Measurements from ENCODE around the gene SOS1.
"Not testable (repeated sequence)": the region's sequence is repeated elsewhere in the genome, so short reads cannot be mapped to it uniquely, and the experiment has no call there.

SOS1 gene

DNA sequence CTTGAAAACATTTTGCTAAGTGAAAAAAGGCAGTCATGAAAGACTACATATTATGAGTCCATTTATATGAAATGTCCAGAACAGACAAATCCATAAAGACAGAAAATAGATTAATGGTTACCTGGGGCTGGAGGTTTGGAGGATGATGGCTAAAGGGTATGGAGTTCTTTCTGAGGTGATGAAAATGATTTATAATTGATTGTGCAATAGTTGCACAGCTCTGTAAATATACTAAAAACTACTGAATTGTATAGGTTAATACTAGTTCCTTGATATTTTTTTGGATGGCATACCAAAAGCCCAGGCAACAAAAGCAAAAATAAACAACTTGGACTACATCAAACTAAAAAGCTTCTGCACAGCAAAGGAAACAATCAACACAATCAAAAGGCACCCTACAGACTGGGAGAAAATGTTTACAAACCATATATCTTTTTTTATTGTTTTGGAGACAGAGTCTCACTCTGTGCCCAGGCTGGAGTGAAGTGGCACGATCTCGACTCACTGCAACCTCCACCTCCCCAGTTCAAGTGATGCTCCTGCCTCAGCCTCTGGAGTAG, 21.5 kb downstream of the SOS1 start:
- no peak for DNase-seq

DNA sequence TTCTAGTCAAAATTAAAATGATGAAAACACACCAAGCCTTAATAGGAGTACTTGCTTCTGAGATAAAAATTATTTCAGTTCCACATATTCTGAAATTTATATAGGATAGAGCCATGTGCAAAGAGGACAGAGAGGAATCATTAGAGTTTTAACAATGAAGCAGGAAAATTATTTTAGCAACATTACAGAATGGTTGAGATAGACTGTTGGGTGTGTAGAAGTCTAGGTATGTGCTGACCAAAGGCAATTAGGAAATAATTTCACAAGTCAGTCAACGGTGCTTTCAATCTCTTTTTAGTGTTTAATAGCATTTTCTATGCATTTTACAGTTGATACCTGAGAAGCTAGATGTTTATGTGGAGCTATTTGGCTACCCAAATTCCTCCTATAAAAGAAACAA, 25.2 kb downstream of the SOS1 start:
- no peak for DNase-seq

DNA sequence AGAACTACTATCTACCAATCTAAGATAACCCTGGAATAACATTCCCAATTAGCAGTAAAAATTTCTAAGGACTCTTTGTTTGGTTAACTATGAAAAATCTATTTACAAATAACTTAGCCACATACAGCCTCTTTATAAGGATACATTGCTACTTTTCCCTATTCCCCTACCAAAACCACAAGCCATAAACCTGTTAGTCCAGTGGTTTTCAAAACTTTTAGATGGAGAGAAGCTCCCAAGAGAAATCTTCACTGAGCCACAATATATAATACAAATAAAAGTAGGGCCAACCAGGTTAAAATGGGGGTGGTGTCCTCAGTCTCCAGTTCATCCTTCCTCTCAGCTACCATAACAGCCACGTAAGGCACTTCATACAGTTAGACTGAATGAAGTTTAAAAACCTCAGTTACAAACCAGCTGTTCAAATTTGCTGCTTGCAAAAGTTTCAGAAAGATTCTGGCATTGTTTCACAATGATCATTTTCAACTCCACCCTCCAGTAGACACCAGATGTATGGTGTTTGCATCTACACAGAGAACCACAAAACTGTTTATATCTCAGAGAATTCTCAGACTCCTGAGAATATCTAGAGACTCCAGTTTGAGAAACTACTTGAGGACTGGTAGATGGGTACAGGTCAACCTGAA, 26.0 kb downstream of the SOS1 start:
- DNase-seq: no peak

DNA sequence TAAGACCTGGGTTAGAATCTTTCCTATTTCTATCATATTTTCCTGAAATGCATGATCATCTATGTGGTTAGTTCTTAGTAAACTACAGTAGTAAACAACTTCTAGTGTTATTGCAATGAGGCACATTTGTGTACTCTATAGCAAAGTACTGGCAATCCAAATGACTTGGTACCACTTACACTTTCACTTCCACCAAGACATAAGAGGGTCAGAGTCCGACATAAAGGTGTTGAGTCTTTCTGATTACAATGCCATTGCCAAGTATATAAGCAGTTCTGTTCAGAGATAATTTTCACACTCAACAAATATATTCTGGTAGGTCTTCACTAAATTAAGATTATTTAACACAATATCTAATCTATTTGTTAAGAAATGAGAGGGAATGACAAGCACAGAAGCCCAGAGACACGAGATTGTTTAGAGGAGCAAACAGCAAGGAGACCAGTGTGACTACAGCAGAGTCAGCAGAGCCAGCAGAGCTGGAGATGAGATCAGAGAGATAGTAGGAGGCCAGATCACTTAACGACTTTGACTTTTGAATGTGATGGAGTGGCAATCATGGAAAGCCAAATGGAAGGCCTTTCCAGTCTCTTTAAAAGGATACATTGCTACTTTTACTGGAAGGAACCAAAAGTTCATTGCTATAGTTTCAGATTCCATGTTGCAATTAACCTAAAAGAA, 27.5 kb downstream of the SOS1 start:
- DNase-seq: no peak

DNA sequence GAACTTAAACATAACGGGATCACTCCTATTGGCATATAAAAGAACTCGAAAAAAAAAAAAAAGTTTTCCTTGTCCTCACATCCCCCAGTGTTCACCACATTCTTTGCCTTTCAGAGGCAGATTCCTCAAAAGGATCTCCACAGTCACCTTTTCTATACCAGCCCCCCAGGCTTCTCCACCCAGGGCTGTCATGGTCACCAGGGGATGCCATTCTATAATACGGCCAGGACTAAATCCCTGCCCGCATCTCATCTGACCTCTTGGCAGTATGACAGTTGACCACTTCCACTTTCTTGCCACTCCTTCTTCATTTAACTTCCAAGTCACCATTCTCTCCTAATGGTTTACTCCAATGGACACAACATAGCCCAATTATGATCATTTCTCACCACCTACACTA, 29.3 kb downstream of the SOS1 start:
- DNase-seq: no peak

DNA sequence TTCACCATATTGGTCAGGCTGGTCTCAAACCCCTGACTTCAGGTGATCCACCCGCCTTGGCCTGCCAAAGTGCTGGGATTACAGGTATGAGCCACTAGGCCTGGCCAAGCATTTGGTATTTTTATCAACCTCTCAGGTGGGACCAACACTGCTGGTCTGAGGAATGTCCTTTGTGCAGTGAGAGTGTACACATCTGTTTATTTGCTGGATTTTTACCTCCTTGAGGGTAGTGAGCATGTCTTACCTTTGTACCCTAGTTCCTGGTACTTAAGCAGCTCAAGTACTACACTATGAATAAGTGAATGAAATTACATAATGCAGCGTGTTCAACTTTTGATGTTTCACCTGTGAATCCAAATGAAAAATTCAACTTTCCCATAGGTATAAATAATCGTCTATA, 29.8 kb downstream of the SOS1 start:
- DNase-seq: no peak

DNA sequence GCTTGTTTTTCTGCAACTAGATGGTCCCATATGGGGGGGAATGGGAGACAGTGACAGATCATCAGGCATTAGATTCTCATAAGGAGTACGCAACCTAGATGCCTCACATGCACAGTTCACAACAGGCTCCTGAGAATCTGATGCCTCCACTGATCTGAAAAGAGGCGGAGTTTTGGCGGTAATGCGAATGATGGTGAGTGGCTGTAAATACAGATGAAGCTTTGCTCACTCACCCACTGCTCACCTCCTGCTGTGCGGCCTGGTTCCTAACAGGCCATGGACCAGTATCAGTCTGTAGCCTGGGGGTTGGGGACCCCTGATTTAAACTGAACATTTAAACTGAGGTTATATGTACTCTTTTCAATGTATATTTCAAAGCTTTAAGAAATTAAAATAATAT, 40.7 kb downstream of the SOS1 start:
- DNase-seq: no peak

DNA sequence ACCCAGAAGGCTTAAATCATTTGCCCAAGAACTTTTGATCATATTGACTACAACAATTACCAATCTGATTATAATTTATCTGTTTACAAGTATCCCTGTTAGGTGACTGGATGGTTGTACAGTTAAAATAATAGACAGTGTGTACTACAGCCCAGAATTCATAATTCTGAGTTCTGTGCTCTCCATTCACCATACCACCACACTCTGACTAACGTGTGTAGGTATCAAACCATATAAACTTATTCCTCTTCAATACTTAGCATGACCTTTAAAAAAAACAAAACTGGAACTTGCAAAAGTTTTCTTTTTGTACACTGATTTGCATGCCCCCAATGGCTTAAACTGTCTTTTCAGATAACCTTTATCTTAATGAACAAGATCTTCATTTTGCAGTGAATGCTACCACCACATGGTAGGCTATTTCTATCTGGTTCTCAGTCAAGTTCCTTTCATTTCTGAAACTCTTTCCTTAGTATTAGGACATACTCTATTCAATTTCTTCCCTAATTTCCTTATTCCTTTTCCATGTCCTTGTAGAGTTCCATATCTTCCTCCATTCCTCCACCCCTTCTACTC, 50.9 kb downstream of the SOS1 start:
- no peak for DNase-seq

DNA sequence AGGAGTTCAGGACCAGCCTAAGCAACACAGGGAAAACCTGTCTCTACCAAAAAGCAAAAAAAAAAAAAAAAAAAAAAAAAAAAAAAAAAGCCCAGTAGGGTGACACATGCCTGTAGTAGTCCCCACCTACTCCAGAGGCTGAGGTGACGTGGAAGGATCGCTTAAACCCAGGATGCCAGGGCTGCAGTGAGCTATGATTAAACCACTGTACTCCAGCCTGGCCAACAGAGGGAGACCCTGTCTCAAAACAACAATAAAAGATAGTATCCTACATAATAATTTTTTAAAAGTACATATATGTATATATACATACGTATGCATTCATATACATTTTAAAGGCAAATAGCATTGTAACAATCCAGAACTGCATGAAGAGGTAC, 51.7 kb downstream of the SOS1 start:
- no peak for DNase-seq

DNA sequence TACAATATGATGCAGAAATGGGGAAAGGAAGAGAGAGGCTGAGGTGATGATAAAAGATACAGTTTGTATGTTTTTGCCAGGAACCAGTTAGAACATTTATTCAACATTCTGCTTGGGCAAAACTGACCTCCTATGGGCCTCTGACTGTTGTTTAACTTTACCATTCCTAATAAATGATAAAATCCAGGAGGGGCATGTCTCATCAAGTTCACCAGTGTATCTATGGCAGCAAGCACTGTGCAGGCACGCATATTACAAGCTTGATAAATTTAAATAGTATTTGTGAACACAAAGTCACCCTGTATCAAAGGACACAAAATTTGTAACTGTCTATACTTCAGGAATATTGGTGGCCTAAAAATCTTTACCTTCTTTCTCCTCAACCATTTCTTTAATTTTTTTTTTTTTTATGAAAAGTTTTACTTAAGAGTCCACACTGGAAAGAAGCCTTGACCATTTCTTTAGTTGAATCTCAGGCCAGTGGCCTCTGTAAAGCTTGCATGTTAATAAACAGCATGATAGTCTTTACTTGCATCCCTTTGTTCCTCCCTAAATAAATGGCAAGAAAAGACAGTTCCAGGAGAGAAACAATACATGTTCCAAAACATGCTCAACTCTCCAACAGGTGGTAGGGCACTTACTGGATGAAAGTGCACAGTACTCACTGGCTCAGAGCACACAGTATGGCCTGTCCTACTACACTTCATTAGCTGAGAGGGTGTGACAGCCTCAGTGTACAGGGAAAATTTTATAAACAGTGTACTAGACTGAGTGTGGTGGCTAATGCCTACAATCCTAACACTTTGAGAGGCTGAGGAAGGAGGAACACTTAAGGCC, 52.3 kb downstream of the SOS1 start:
- DNase-seq: no peak

DNA sequence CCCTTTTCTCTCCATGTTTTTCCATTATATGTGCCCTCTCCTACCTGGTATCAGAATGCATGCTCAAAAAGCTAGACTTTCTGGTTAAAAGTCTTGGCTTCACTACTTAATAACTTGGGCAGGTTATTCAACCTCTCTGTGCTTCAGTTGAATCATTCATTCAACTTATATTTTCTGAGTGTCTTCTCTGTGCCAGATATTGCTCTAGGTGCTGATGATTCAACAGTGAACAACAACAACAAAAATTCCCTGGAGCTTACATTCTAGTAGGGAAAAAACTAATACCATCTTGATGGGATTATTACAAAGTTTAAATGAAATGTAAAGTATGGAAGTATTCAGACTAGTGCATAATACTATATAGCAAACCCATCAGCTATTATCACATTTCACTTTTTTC, 55.2 kb downstream of the SOS1 start:
- no peak for DNase-seq

DNA sequence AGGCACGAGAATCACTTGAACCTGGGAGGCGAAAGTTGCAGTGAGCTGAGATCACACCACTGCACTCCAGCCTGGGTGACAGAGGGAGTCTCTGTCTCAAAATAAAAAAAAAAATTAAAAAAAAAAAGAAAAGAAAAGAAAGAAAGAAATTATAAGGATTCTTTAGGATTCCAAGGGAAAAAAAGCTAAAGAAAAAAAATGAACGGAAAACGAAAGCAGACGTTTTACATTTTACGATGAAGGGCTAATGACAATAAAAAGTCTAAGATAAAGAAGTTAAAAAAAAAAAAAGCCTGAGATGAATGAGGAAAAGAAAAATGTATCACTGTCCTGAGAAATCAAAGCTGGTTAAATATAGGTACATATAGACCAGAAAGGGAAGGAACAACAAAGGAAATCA, 58.5 kb downstream of the SOS1 start:
- DNase-seq: no peak

DNA sequence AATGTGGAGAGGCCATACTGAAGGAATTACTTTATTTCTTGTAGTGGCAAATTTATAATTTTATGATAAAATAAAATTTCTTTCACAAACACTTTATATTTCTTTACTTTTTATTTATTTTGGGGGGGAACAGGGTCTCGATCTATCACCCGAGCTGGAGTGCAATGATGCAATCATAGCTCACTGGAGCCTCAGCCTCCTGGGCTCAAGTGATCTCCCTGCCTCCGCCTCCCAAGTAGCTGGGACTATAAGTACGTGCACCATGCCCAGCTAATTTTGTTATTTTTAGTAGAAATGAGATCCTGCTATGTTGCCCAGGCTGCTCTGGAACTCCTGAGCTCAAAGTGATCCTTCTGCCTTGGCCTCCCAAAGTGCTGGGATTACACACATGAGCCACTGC, 59.6 kb downstream of the SOS1 start:
- no peak for DNase-seq

DNA sequence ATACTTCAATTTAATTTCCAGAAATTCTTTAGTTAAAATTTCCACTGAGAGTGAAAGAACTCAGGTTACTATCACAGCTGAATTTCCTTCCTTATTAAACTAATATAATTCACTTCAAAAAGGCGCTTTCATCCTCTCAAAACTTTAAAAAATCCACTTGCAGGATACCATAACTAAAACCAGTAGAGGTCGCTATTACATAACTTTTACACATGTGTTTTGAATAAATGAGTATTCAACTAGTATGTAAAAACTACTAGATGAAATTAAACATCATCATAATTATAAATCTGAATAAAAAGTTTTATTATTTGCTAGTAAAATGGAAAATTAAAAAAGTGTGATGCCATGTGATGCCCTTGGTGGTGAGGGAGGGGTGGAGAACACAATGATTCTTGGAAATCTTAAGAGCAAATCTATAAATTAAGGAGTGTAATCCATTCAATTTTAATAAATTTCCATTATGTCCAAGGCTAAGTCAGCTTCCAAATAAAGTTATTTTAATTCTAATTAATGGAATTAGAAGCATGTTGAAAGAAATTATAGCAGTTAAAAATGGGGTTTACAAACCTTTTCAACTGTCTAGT, 61.4 kb downstream of the SOS1 start:
- no peak for DNase-seq

DNA sequence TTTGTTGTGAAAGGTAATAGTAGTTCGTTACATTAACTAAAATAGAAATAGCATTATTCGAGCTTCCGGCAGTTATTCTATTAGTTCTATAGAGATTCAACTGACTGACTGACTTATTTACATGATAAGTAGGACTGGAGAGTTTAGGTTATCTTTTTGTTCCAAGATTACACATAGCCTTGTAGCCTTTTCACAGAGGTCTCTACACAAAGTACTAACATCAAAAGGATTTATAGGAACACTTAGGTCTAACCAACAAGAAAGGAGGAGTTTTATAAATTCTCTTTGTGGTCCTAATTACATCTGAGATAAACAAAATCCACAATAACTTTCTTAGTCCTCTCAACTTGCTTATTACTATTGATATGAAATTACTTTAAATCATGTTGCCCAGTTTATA, 62.8 kb downstream of the SOS1 start:
- no peak for DNase-seq

DNA sequence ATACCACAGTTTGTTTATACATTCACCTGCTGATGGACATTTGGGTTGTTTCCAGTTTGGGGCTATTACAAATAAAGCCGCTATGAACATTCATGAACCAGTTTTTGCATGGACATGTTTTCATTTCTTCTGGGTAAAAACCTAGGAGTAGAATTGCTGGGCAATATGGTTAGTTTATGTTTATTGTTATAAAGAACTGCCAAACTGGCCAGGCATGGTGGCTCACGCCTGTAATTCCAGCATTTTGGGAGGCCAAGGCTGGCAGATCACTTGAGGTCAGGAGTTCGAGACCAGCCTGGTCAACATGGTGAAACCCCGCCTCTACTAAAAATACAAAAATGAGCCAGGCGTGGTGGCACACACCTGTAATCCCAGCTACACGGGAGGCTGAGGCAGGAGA, 68.2 kb downstream of the SOS1 start:
- not testable (repeated sequence) for DNase-seq

DNA sequence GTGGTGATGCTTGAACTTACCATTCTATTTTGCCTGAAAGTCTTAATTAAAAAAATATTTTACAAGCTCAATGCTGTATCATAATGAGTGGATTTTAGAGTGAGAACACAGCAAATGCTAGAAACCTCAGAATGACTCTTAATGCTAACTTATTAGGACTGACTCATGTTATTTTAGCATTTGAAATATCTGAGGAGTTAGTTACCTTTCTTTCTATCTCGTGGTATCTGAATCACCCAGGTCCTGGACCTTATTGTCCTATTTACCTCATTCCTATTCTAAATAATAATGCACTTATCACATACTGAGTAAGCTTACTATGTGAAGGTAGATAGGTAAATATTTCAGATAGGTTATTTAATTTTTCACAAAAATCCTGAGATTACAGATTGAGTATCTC, 70.7 kb downstream of the SOS1 start:
- no peak for DNase-seq

DNA sequence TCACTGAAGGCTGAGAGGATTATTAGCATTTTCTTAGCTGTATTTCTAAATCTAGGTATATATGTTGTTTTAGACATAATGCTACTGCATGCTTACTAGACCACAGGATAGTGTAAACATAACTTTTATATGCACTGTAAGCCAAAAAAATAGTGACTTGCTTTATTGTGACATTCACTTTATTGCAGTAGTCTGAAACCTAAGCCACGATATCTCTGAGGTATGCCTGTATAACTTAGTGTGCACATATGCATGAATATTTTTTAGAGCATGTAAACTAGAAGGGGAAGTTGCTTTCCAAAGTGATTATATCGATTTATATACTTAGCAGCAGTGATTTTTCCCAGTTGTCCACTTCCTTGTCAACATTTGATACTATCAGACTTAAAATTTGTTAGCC, 81.8 kb downstream of the SOS1 start:
- no peak for DNase-seq

DNA sequence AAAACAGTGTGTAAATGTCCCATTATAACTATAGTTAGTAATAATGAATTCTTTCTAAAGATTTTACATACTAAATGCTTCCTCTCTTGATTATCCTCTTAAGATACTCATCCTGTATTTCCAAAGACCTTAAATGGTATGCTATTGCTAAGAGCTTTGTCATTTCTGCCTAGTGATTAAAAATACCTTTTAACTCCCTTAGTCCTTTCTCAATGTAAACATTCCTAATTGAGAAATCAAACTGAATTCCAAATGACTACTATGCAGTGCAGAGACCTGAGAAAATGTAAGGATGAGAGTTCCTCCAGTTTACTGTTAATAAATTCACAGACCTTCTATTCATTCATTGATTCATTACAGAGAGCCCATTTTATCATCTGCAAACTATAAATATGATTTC, 86.9 kb downstream of the SOS1 start:
- no peak for DNase-seq

DNA sequence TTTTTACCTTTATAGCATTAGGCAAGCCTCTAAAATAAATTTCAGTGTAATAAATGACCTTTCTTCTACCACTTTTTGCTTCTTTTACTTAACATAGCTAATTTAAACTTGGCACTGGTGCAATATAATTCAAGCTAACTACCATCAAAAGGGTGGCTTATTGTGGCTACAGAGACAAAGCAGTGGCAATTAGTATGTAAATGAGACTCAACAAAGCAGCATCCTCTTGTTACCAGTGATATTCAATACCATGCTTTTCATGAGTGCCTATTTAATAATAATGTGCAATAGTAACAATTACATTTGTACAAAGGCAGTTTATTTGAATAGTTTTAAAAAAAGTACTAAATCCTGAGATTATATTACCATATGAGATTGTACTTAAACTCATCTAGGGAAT, 93.4 kb downstream of the SOS1 start:
- no peak for DNase-seq

DNA sequence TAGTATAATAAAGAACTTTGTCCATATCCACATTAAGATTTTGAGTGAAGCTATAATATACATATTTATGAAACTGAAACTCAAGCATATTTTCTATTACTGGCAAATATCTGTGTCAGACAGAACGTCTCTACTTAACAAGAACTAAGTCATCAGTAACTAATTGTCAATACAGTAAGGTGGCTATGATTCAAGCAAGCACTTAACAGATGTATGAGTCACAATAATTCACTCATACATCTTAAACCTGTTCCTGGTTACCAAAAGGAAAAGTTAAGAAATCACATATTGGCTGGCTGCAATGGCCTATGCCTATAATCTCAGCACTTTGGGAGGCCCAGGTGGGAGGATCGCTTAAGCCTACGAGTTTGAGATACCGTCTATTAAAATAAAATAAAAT, 96.0 kb downstream of the SOS1 start:
- no peak for DNase-seq

DNA sequence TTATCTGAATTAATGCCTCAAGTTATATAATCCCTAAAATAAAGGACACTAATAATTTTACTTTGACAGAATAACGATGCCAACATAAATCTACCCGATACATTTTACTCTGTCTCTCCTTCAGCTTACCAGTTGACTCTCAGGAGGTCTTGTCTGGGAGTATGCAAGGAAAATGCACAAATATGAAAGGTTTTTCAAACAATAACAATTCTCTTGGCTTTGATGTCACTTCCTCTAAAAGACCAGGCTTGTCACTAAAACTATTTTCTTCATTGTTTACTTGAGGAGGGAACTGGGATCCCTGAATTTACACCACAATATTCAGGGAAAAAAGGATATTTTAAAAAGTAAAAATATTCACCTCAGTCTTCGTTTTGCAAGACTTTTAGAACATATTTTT, 97.2 kb downstream of the SOS1 start:
- DNase-seq: no peak

DNA sequence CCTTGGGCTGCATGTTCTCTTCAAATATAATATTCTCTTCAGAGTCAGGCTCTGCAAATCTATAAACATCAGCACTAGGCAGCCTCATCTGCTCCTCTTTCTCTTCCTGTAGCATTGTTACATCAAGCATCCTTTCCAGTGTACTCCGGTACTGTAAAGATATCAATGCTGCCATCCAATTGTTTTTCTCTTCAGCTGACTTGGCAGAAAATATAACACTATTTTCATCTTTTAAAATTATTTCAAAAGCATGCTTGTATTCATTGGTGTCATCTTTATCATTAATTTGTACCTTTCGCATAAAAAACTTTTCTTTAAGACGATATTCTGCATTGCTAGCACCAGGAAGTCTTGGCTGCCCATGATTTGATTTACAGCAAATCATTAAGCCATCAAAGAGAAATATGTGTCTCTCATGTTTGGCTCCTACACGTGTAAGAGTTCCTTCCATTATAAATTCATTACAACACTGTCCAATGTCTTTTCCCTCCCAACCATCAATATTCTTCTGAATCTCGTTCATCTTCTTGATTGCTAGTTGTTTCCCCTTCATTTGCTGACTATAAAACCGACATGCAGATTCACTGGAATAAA, 98.1 kb downstream of the SOS1 start:
- DNase-seq: no peak

All from CD4-positive, alpha-beta T cell treated with Interleukin-15 for 1 hour (primary cell).